ENCODE measurements around the gene TYMS.

GRCh38 chr18:612156-612555, 45.3 kb upstream of the TYMS start:
- TF ChIP-seq CTCF (IDR thresholded peaks at IDR 0.05; ENCODE audit: extremely low read depth in 1 of 2, insufficient read depth in 1 of 2, low read depth in 1 of 2, low read length in 2 of 2) (no peak), MAX (IDR thresholded peaks at IDR 0.05; ENCODE audit: insufficient read depth, insufficient read length) (no peak), POLR2AphosphoS5 (IDR thresholded peaks at IDR 0.05; ENCODE audit: insufficient read depth, low read depth, low read length) (no peak), POLR2A (IDR thresholded peaks at IDR 0.05; ENCODE audit: low read depth, low read length) (no peak), EZH2 (IDR thresholded peaks at IDR 0.05; ENCODE audit: borderline replicate concordance, low read depth, low read length, severe bottlenecking) (no peak)
